OCI-LY7 (cell line): ENCODE measurements around the gene ATXN10.

ENCODE experiments used
- EZH2phosphoT487 ChIP-seq: fragments of 200-600 bp; sonication (generic); IDR thresholded peaks from 2 replicates; pipeline ENCODE4 v1.6.1; 2018; ENCODE audit warnings: low read depth, borderline replicate concordance, mild to moderate bottlenecking, mixed run types, antibody characterized with exemption, low read length, moderate library complexity, mixed read lengths
- TF ChIP-seq, protein P1 (sequence below): fragments of 200-600 bp; sonication (generic); conservative IDR thresholded peaks from 2 replicates; pipeline ENCODE4 v1.5.1; 2014; ENCODE audit warnings: mild to moderate bottlenecking, antibody characterized with exemption, low read length, moderate library complexity, mixed read lengths

DNA sequence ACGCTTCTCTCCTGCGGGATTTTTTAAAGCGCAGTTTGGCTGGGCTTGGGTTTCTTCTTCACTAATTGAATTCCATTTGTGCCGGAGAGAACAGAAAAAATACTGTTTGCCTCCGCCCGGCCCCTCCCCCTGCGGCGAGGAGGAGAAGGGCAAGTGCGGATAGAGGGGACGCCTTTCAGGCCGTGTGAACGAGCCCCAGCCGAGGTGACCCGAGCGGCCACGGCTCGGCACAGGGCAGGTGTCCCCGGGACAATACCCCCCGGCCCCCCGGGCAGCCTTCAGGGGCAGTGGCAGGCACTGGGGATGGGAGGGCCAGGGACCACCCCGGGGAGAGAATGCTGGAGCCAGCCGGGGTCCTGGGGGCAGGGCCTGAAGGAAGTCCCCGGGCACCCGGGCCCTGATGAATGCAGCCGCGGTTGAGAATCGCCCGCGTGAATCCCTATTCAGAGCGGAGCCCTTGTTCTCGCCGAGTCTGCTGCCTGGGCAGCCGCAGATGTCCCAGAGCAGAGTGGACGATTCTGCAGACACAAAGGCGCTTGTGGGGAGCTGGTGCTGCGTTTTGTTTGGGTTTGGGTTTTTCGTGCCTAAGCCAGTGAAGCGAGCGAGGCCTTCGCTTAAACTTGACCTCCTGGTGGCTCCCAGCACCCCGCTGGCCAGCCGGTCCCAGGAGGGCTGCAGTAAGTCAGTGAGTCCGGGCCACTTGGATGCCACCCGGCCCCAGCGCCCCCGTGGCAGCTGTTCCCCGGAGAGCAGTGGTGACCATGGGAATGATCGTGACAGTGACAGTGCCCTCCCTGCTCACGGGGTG, 209.3 kb downstream of the ATXN10 start:
- TF ChIP-seq, protein P1, sequence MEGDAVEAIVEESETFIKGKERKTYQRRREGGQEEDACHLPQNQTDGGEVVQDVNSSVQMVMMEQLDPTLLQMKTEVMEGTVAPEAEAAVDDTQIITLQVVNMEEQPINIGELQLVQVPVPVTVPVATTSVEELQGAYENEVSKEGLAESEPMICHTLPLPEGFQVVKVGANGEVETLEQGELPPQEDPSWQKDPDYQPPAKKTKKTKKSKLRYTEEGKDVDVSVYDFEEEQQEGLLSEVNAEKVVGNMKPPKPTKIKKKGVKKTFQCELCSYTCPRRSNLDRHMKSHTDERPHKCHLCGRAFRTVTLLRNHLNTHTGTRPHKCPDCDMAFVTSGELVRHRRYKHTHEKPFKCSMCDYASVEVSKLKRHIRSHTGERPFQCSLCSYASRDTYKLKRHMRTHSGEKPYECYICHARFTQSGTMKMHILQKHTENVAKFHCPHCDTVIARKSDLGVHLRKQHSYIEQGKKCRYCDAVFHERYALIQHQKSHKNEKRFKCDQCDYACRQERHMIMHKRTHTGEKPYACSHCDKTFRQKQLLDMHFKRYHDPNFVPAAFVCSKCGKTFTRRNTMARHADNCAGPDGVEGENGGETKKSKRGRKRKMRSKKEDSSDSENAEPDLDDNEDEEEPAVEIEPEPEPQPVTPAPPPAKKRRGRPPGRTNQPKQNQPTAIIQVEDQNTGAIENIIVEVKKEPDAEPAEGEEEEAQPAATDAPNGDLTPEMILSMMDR = no peak
- TF ChIP-seq EZH2phosphoT487 = no peak
